GM19452 (cell line): ENCODE data around the gene PAPSS1.

Experiments
- ATAC-seq: cut with Tn5 transposase; IDR thresholded peaks from one replicate; pipeline ENCODE4 v1.9.1; 2021; ENCODE audit not compliant: unreplicated experiment

PAPSS1 gene

DNA sequence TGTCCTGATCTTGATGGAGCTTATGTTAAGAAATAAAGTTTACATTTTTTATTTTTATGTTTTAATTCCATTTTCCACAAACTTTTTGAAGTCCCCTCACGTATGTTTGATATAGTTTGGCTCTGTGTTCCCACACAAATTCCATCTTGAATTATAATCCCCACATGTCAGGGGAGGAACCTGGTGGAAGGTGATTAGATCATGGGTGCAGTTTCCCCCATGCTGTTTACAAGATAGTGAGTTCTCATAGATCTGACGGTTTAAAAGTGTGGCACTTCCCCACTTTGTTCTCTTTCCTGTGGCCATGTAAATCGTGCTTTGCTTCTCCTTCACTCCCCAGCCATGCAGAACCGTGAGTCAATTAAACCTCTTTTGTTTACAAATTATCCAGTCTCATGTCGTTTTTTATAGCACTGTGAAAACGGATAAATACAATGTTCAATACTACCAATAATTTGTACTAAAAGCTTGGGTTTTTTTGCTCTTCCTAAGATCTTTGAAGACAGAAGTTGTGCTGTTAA lies 89.8 kb downstream of the PAPSS1 start:
- no peak for ATAC-seq

DNA sequence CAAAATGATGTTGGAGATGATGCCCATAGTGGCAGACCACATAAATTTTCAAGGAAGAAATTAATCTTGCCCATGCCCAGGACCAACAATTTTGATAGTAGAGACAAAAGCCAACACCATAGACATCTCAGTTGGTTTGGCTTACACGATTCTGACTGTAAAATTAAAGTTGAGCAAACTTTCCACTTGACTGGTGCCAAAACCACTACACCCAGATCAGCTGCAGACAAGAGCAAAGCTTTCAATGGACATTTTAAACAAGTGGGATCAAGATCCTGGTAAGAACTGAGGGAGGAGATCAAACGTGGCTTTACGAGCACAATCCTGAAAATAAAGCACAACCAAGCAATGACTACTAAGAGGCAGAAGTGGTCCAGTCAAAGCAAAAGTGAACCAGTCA lies 90.7 kb downstream of the PAPSS1 start:
- ATAC-seq, result no peak

DNA sequence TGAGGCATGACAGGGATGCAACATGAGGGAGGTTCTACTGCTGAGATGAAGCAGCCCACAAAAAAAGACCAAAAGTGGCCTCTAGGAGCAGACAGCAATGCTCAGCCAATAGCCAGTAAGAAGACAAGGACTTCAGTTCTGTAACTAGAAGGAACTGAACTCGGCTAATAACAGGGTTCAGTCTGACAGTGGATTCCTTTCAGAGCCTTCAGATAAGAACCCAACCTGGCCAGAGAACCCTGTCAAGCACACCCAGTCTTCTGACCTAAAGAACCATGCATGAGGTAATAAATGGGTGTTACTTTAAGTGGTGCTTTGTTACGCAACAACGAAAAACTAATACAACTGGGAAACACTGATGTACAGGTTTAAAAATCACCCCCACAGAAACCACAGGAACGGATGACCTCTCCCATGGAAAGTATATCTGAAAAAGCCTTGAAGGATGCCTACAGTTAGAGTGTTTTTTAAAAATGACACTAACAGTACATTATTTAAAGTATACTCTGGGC lies 94.6 kb downstream of the PAPSS1 start:
- ATAC-seq, result no peak

DNA sequence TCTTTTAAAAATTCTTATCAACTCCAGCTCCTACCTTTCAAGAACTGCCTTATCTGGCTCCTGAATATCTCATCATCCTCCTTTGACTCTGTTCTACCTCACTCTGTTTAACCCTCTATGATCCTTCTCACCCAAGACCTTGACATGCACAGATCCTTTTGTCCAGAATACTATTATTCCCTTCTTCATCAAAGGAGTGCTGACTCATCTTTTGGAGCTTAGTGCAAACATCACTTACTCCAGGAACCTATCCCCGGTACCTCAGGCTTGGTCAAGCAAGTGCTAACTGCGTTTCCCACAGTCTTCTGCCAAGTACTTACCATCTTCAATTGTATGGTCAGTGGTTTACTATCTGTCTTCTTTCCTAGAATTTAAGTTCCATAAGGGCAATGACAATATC lies 96.0 kb downstream of the PAPSS1 start:
- ATAC-seq, result no peak

DNA sequence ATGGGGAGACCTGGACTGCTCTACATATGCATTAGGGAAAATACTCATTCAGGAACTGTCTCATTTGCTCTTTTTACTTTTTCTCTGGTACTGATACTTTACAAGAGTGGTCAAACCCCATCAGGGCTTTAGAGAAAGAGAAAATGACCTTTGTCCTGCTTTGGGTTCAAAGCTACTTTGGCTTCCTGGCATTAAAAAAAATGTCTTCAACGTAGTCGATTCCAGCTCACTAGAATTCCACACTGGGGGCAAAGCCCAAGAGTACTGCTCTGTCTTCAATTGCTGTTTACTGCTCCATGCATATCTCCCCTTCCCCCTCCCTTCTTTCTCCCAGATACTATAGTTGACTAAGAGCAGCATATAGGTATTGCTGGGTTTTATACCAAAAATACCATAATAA lies 98.0 kb downstream of the PAPSS1 start:
- no peak for ATAC-seq

DNA sequence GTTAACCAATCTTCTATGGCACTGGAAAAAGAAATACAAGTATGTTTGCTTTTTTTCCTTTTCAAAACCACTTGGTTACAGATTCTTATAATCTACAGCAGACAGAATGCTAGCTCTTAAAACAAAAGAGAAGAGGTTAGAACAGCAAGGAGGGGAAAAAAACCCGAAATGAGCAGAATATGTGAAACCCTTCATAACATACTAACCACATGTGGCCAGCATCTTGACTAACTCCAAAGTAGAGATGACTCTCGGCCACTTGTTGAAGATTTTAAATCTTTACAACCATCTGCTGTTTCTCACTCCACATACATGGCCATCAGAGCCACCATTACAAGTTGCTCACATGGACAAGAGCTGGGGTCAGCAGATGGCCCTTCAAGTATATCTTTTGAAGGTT lies 100.3 kb downstream of the PAPSS1 start:
- no peak for ATAC-seq

DNA sequence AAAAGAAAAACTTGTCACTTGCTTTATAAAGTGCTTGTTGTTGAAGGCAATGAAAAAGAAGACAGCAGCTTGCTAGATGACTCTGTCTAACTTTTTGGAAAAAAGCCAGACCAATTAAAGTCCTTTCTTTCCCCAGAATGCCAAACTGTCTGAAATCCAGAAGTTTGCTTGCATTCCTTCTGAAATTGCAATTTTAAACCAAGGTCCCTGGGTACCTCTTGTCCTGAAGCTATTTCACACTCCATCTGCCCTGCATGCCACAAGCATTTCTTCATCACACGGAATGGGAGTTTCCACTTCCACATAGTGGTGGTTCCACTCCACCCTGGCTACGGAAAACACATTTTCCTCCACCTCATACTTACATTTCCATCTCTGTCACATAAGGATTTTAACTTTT lies 101.0 kb downstream of the PAPSS1 start:
- ATAC-seq, result no peak

DNA sequence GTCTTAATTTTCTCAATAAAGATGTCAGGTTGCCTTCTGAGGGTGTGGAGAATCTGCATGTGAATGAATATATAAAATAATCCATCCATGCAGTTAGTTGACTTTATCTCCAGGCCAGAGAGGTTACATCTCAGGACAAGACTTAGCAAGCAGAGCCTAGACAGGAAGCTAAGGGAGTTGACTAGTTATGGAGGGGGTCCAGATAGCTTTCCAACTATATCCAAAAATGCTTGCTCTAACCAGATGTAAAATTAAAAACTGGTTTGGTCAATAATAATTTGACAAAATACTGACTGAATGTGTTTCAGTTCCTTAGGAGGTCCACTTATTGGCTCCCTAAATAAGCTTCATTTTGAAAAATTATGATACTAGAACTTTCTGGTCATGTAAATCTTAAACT lies 101.4 kb downstream of the PAPSS1 start:
- ATAC-seq, result no peak

DNA sequence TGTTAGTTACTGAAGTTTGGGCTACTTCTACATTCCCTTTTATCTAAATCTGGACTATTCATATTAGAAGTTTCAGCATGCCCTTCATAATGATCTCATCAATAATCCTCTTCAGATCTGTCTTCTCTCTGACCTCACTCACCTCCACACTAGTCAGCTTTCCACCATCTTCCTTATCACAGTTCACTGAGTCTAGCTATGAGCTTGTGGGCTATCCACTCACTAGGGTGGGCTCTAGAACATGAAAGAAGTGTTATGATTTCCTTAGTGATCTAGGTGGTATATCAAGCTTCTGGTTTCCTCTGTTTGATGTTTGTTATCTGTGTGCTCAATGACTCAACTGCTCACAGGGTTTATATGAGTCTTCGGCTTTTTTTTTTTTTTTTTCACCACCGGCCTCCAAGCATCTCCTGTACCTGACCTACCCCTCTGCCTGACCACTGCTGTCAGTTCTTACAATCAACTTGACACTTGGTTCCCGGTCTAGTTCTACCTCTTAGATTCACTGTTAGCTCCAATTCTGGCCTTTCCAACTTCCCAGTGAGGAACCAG lies 103.1 kb downstream of the PAPSS1 start:
- no peak for ATAC-seq

DNA sequence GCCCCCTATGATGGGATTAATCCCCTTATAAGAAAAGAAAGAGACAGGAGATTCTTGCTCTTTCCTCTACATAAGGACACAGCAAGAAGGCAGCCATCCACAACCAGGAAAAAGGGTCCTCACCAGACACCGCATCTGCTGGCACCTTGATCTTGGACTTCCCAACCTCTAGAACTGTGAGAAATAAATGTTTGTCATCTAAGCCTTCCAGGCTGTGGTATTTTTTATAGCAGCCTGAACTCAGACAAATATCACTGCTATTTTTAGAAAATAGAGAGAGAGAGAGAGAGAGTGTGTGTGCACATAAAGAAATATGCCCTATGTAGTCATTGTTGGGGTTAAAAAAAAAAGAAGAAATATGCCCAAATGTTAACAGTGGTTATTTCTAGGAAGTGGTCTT lies 104.2 kb downstream of the PAPSS1 start:
- no peak for ATAC-seq

DNA sequence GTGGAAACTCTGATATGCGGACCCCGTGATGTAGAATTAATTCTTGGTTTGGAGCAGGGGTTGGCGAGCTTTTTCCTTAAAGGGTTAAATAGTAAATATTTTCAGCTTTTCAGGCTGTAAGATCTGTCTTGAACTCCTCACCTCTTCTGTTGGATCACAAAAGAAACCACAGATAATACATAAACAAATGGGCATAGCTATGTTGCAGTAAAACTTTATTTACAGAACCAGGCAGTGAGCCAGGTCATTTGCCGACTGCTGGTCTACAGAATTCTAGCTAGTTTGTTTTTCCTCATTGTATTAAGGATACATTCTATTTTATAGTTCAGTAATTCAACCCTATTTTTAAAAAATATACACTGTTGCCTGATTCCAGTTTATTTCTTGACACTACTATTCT lies 116.6 kb downstream of the PAPSS1 start:
- ATAC-seq, result no peak

DNA sequence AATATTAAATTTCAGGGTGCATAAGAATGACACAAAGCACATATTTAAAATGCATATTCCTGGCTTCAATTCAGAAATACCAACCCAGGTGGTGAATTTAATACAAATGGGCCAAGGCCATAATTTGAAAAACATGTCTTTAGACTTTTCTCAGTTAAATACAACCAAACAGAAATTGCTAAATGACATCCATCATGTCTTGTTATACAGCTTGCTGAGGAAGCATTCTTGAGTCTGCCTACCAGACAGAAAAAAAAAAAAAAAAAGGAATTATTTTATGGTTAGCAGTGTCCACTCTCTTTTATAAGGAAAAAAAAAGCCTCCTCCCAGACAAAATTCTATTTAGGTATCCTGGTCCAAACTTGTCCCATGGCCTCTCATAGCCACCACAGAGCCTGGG lies 119.1 kb downstream of the PAPSS1 start:
- no peak for ATAC-seq

DNA sequence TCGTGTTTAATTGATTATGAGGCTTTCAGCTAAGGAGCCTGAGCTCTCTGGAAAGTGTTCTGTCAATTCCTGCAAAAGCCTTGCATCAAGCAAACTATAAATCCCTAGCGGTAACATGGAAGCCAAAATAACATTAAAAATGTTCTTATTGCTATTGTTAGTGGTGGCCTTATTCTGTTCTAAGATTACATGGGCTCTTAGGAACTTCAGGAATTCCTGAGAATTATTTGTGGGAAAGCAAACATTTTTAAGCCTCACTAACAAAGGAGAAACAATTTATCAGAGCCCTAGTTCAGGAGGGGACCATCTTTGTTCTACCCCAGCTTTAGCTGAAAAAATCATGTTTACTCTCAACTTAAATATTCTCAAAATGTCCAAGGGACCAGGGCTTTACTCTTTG lies 119.6 kb downstream of the PAPSS1 start:
- ATAC-seq, result no peak

DNA sequence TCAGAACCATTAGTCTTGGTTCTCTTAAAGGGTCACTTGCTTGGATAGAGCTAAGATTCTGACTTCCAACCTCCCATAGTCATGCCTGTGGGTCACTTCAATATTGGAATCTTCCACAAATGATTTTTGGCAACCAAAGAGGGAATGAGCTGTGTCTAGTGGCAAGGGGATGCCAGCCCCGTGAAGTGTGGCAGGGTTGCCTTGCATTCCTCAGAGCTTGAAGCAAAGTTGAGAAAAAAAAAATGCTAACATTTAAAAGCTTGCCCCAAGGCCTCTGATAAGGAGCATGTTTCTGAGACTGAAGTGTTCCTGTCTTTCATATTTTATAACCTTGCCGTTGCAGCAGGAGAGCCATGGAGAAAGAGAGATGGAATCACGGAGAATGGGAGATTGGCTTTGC lies 120.2 kb downstream of the PAPSS1 start:
- ATAC-seq, result no peak

DNA sequence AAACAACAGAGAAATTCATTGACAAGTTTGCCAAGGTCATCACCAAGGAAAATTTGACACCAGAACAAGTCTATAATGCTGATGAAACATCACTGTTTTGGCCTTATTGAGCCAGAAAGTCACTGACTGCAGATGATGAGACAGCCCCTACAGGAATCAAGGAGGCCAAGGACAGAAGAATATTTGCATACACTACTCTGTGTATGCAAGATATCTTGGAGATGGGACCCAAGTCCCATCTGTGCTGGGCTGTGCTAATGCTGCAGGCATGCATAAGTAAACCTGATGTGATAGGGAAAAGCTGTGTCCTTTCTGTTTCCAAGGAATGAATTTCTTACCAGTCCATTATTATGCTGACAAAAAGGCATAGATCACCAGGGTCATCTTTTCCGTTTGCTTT lies 126.8 kb downstream of the PAPSS1 start:
- no peak for ATAC-seq

DNA sequence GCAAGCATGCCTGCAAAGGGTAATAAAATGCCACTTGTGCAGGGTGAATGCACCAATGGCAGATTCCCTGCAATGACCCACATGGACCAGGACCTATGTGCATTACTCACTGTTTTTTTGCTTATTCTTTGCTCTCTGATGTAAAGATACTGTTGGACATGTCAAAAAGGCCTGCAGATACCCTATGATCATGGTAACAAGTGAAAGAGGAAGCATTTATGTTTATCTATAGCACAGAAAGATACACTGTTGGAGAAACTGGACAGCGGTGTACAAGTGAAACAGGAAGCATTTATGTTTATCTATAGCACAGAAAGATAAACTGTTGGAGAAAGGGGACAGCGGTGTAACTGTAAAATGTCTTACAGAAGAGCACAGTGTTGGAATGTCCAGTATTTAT lies 127.5 kb downstream of the PAPSS1 start:
- ATAC-seq, result no peak

DNA sequence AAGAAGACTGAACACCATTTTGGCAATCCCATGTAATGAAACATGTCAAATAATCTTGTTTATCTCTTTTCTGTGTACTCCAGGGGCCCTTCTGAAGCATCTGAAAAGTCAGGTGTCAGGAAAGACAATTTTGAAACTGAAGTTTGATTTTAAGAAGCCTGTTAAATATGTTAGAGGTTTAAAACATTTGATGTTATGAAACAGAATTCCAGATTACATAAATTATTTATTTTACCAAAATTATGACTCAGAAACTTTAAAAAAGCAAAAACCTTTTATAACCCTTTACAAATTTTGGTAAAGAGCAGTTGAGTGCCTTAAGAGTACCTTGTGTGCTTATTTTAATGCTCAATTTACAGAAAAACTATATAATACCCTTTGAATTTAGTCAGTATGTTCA lies 130.8 kb downstream of the PAPSS1 start:
- no peak for ATAC-seq

DNA sequence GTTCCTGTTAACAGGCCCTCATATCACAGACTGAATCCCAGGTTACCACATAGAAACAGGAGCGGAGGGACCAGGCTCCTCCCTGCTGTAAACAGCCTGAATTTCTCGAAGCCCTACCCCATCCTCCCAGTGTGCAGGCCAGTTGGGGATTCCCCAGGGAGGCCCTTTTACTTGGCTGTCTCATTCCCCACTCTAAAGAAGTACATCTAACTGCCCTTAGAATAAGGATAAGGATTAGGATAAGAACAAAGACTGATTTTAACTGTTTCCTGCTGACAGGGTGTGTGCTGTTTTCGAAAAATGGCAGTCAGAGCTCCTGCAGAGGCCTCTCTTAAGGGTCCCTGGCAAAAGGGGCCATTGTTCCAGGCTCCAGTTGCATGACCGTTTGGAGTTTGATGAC lies 133.7 kb downstream of the PAPSS1 start:
- ATAC-seq, result no peak

DNA sequence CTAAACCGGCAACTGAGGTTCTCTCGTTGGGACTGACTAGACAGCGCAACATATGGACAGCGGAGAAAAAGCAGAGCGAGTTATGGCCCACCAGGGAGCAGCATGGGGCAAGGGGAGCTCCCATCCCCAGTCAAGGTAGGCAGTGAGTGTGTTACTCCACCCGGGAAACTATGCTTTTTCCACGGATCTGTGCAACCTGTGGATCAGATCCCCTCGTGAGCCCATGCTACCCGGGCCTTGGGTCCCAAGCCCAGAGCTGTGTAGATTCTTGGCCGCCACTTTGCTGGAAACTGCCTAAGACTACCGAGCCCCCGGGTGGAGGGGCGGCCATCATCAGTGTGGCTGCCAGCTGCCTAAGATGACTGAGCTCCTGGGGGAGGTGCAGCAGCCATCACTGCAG lies 140.9 kb downstream of the PAPSS1 start:
- no peak for ATAC-seq

DNA sequence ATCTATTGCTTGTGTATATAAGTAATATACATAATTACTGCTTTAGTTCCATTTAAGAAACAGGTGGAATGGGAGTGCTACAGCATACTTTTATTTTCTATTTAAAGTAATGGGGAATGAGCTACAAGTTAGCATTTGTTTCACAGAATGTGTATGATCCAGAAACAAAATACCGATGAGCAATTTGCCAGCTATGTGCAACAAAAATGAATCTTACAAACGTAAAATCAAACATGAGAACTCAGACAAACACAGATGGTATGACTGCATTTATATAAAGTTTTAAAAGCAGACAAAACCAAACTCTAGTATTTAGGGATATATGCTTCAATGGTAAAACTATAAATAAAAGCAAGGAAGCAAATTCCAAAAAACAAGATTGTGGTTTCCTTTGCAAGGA lies 141.7 kb downstream of the PAPSS1 start:
- ATAC-seq, result no peak

DNA sequence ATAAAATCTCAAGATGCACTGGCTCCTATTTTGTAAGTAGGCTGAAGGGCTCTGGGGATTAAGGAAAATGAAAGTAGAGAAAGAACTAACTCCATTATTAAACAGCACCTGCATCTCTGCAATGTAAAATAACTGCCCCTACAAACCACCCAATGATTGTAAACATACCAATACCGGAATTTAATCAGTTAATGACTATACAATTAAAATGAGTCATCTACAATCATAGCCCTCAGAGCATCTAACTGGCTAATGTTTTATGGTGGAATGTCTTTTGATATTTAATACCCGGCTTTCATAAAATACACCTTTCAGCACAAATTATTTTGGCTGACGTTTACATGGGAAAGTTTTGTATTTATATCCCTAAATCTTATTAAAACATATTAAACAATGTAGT lies 142.3 kb downstream of the PAPSS1 start:
- no peak for ATAC-seq

DNA sequence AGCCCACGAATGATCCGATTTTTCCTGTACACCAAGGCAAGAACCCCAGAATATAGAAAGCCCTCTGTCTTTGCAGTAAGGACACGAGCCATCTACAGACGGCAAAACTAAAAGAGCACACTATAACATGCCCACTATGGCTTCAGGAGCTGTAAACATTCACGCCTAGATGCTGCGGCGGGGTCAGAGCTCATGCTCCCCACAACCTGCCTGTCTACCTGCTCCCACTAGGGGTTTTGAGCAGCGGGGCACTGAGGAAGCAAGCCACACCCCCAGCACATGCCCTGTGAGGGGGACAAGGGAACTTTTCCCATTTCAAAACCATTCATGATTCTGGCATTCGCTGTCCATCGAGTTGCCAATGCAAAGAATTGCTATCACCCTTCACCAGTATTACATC lies 144.8 kb downstream of the PAPSS1 start:
- ATAC-seq, result no peak

DNA sequence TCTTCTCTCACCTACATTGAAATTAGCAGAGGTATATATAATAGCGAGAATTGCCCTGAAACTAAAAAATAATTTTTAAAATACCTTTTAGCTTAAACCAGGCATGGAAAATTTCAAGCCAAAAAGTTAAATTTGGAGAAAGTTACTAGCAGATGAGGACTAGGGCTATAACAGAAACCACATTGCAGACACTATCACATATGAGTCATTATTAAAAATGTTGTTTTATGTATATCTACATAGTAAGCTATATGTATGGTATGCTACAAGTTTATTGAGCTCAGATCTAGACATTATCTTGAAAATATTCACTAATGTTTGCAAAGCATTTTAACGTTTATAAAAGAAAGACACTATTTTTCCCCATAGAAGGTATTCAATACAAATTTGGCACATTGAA lies 147.8 kb downstream of the PAPSS1 start:
- no peak for ATAC-seq
